A549 treated with AZD9567 at 1 μM for 4 hours (cell line): ENCODE results near the gene ENTHD1. TPM values are rescaled to one million over a fixed set of nuclear protein-coding genes. Genes with fewer than 3 reads are reported as not detected.

Experiments used
- total RNA-seq: library from RNA; stranded (reverse); fragments of 200-300 nt; extraction: Qiagen RNA extraction; gene quantifications from 5 replicates; pipeline ENCODE4 v1.2.3, GENCODE V29; 2022; ENCODE audit not compliant: insufficient read depth

ENTHD1 gene
- not detected in 5 replicates for total RNA-seq

GRCh38 chr22:39893526-39893925, at the start of gene ENTHD1:
Gene ENTHD1 (minus strand): TSS chr22:39893760. CDS start chr22:39887748, 6,012 bp downstream.

GRCh38 chr22:39900306-39901227, 7.0 kb upstream of the ENTHD1 start, which contains the start of gene GRAP2:
Gene GRAP2 (plus strand): TSS chr22:39901084. CDS start chr22:39947107, 46,023 bp downstream.

Other genes starting within 250 kb of the ENTHD1 start
- not detected in 5 replicates for gene GRAP2, start 7.3 kb upstream of the ENTHD1 start, total RNA-seq
- not detected in 5 replicates for gene TMA7B, start 66.6 kb upstream of the ENTHD1 start, total RNA-seq
- gene FAM83F, start 101.2 kb upstream of the ENTHD1 start, total RNA-seq = not detected in 5 replicates